NCI-H2107 treated with DMSO at 0.1 percent for 48 hours (cell line): ENCODE data around the gene LIFR.
A peak's percentile ranks its signal among the peaks of the same experiment; 100 is the strongest.

Source experiments
- DNase-seq: peaks from one replicate; lab custom pipeline; 2025; ENCODE audit not compliant: unreplicated experiment; lab: John Stamatoyannopoulos, UW

Gene LIFR

DNA sequence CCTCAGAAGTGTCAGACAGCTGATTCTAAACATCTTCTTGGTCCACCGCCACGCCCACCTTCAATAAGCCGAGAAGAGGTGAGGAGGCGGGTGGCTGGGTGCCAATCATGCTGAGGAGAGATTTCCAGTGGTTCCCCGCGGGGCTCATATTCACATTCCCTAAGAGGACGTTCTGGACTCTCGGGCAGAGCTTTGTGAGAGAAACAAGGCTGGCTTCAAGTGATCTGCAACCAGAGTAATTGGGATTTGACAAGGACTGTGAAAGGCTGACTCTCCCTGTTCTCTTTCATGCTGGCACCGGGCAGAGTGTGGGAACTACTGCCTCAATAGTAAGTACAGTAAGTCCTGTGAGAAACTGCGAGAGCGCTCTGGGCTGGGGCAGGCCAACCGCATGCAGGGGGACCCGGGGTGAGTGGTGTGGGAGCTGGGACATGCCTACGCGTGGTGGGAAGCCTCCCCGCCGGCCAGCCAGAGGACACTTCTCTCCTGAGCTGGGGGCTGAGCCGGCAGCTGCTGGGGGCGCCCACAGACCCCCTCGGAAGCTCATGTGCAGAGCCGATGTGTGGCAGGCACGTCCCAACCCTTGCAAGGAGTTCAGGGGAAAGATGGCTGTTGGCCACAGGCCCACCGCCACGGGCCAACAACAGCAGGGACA, 110.9 kb downstream of the LIFR start:
- DNase-seq, result no peak

DNA sequence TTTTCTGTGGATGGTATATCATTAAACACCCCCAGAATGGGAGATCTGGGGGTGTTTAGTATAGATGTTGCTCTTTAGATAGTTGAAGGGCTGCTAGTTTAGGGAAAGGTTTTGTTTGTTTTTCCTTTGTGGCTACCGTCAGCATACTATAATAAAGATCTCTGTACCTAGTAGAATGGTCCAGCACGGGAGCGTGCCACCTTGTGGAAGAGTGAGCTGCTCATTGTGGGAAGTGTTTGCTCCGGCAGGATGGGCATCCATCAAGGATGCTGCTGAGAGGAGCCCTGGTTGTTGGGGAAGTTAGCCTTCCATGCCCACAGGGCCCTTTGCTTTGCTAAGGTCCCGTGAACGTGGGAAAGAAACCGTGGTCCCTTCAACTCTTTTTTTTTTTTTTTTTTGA, 113.1 kb downstream of the LIFR start:
- no peak for DNase-seq

DNA sequence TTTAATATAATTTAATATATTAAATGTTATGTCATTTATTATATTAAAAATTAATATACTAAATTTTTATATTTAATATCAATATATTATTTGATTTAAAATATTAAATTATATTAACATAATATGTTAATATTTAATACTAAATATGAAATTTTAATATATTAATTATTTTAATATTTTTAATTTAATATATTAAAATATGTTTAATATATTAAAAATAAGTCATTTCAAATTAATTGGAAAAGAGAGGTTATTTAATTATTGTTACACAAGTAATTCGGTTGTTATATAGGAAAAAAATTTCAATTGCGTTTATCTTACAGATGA, 114.2 kb downstream of the LIFR start:
- DNase-seq, result no peak

DNA sequence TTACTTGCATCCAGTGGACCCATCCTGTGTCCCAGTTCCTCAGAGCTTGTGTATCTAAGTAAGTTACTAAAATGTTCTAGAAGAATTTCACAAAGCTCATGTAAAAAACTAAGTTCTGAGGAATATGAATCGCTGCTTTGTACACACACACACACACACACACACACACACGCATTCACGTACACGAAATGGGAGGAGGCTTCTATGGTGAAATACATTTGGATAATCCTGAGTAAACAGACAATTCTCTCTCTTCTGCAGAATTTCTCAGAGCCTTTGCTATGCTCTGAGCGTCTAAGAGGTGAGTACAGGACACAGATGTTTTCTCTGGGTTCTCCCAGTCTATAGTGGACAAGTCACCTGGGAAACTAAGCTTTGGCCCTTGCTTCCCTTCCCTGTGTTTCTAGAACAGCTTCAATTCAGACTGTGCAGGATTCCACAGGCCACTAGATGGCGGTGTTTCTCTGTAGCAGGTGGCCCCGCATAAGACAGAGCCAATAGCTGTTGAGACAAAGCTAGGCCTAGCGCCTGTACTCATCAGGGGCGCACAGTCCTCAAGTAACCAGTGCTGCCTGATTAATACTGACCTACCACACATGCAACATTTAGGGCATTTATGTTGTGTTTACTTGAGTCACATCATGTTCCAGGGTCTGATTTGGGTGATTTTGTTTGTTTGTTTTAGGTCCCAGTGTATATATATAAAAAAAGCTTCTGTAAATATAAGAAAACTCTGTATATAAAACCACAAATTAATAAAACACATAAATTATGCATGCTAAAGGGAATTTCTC, 114.8 kb downstream of the LIFR start:
- peak; percentile 92 for DNase-seq

DNA sequence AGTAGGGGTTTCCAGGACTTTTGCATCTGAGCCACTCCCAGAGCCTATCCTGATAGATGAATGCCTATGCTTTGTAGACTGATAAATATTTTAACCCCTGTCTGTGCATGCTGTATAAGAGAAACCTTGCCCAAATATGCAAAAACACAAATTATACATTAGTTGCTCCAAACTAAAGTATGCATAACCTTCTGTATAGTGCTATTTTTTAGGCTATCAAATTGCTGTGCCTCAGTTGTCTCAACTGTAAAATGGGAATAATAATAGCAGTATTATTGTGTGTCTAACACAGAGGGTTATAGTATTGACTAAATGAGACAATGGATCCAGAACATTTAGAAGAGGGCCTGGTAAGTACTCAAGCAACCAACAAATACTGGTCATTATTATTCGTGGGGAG, 117.7 kb downstream of the LIFR start:
- DNase-seq, result no peak

DNA sequence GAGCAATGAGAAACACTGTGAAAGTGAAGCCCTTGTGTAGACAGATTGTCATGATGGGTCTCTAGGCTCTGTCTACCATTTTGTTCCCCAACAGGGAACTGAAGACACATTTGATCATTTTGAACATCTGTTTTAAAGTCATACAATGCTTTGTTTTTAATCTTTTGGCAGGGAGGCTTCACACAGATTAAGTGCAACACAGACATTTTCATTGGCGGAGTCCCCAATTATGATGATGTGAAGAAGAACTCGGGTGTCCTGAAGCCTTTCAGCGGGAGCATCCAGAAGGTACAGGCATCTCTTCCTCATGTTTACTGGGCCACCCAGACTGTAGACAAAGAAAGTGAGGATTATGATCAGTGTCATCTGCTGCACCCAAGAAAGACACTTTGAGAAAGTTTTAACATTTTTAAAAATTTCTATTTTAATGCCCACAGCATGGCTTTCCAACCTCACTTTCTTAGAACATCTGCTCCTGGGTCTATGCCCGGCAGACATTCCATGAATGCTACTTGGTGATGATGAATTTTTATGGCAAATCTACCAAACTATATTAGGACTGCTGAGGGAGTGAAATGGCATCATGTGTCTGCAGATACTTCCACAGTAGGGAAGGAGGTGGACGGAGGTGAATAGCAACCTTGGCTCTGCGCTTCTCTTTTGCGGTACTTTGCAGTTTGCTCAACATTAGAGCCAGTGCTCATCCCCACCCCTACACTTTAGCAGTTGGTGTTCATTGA, 121.3 kb downstream of the LIFR start:
- no peak for DNase-seq

DNA sequence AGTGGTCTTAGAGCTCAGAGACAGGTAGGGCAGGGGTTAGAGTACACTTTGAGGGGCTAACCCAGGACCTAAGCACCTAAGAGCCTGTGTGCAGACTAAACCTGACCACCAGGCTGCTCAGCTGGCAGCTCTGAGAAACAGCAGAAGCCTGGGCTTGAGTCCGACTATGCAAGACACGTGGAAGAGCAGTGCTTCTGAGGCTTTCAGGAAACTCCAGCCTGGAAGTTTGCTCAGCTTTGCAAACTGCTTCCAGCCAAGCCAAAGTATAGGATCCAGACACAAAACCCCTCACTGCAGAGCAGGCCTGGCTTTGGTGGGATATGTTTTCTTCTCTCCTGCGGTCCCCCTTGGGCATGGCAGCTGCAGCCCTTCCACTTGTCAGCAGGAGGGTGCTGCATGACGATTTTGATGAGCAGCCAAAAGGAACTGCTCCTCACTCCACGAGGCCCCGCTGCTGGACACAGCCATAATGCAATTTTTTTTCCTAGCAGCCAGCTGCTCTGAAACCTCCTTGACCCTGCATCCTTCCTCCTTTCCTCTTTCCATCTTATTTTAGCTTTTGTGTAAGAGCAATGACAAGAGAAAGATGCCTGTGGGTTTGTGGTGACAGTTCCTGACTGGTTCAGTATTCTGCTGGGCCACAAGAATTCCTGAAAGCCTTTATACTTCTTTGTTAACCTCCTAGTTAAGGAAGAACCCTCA, 123.1 kb downstream of the LIFR start:
- DNase-seq, result no peak

DNA sequence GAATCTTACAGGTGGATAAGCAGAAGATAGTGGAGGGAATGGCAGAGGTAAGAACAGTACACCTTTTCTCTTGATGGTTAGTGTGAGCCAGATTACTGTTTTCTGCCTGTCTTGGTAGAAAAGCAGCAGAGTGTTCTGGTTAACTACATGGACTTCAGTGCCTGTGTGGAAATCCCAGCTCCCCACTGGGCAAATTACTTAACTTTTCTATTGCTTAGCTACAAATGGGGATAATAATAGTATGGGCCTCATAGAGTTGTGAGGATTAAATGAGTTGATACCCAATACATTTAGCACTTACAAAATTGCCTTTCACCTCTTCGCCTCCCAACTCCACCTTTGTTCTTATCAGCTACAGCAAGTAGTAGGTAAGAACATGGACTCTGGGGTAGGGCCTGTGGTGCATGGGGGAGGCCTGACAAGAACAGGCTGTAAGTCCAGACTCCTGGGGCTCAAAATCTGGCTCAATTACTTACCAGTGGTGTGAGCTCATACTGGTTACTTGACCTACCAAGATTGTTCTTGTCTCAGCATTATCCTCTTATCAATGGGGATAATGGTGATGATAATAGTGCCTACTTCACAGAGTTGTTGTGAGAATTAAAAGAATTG, 125.1 kb downstream of the LIFR start:
- DNase-seq, result no peak

DNA sequence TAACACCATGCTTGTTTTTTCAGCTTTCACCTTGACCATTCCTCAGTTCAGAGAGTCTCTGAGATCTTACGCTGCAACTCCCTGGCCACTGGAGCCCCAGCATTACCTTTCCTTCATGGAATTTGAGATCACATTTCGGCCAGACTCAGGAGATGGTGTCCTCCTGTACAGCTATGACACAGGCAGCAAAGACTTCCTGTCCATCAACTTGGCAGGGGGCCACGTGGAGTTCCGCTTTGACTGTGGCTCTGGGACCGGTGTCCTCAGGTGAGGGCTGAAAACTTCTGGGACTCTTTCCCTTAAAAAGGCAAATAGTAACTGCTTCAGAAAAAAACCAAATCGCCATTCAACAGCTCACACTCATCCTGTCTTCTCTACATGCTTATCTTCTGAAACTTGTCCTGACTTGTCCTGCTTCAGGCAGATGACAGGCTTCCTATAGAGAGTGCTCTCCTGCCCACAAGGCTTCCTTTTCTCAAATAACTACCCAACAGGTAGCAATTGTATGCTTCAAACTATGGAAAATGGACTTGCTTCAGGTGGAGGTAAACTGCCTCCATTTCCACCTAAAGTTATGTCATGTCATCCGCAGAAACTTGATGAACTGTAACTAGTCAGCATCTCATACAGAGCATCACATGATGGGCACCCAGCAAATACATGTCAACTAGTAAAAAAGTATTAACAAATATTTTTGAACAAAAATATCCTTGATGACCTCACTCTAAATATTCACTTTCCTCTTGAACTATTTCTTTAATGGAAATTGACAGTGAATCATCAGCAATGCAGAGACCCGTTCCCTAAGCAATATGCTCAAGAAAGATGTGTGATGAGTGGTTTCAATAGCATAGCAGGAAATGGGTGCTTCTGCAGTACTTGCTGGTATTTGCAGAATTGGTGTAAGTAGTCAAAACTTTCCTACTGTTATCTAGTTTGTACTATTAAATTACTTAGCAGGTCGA, 129.2 kb downstream of the LIFR start:
- DNase-seq, result no peak

DNA sequence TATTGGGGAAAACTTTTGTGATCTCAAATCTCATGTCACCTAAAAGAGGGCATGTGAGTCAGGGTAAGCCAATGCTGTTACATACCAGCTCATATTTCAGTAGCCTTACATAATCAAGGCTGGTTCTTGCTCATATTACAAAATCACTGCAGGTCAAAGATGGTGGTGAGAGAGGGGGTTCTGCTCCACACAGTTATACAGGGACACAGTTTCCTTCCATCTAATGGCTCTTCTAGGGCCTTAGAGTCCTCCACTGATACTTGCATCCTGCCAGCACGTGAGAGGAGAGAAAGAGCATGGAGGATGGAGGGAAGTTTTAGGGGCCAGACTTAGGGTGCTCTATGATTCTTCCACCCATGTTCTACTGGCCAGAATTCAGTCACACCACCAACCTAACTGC, 130.0 kb downstream of the LIFR start:
- DNase-seq, result no peak
